Measurements from ENCODE around the gene MALAT1. TPM values are rescaled to one million over a fixed set of nuclear protein-coding genes. Genes with fewer than 3 reads are reported as not detected.
"Not testable (repeated sequence)": the region's sequence is repeated elsewhere in the genome, so short reads cannot be mapped to it uniquely, and the experiment has no call there.

Gene MALAT1
- total and polyA plus RNA-seq, 2 of the 13 experiments (the other 11 are each of a cell fraction or from before 2014, with no cell fraction given): 143 to 1,237 TPM

DNA sequence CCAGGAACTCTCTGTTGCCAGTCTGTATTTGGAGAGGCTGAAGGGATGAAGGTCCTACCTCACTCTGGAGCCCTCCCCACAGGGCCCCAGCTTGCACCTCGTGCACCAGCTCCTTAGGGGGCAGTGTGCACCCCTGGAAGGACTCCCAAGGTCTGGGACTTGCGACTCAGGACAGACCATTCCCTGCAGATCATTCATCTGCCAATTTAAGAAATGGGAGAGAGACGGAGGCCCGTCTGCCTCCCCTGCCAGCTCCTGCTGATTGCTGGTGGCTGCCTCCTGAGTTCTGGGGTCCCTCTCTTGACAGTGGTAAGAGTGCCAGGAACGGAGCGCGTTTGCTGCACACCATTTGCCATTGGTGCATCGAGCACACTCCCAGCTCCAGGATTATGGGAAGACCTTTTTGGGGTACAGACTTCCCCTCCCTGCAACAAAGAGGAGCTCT is 27.4 kb upstream of the MALAT1 start (continued):
- TF ChIP-seq, protein P1, sequence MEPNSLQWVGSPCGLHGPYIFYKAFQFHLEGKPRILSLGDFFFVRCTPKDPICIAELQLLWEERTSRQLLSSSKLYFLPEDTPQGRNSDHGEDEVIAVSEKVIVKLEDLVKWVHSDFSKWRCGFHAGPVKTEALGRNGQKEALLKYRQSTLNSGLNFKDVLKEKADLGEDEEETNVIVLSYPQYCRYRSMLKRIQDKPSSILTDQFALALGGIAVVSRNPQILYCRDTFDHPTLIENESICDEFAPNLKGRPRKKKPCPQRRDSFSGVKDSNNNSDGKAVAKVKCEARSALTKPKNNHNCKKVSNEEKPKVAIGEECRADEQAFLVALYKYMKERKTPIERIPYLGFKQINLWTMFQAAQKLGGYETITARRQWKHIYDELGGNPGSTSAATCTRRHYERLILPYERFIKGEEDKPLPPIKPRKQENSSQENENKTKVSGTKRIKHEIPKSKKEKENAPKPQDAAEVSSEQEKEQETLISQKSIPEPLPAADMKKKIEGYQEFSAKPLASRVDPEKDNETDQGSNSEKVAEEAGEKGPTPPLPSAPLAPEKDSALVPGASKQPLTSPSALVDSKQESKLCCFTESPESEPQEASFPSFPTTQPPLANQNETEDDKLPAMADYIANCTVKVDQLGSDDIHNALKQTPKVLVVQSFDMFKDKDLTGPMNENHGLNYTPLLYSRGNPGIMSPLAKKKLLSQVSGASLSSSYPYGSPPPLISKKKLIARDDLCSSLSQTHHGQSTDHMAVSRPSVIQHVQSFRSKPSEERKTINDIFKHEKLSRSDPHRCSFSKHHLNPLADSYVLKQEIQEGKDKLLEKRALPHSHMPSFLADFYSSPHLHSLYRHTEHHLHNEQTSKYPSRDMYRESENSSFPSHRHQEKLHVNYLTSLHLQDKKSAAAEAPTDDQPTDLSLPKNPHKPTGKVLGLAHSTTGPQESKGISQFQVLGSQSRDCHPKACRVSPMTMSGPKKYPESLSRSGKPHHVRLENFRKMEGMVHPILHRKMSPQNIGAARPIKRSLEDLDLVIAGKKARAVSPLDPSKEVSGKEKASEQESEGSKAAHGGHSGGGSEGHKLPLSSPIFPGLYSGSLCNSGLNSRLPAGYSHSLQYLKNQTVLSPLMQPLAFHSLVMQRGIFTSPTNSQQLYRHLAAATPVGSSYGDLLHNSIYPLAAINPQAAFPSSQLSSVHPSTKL (CRISPR knock-in tag; IDR thresholded peaks at IDR 0.05): peak; percentile 25; the same call in 1 of the 2 replicates
- TF ChIP-seq, protein P2, sequence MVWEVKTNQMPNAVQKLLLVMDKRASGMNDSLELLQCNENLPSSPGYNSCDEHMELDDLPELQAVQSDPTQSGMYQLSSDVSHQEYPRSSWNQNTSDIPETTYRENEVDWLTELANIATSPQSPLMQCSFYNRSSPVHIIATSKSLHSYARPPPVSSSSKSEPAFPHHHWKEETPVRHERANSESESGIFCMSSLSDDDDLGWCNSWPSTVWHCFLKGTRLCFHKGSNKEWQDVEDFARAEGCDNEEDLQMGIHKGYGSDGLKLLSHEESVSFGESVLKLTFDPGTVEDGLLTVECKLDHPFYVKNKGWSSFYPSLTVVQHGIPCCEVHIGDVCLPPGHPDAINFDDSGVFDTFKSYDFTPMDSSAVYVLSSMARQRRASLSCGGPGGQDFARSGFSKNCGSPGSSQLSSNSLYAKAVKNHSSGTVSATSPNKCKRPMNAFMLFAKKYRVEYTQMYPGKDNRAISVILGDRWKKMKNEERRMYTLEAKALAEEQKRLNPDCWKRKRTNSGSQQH (CRISPR knock-in tag; IDR thresholded peaks at IDR 0.05; ENCODE audit: low read depth): no peak
- TF ChIP-seq, protein P3, sequence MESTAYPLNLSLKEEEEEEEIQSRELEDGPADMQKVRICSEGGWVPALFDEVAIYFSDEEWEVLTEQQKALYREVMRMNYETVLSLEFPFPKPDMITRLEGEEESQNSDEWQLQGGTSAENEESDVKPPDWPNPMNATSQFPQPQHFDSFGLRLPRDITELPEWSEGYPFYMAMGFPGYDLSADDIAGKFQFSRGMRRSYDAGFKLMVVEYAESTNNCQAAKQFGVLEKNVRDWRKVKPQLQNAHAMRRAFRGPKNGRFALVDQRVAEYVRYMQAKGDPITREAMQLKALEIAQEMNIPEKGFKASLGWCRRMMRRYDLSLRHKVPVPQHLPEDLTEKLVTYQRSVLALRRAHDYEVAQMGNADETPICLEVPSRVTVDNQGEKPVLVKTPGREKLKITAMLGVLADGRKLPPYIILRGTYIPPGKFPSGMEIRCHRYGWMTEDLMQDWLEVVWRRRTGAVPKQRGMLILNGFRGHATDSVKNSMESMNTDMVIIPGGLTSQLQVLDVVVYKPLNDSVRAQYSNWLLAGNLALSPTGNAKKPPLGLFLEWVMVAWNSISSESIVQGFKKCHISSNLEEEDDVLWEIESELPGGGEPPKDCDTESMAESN (CRISPR knock-in tag; conservative IDR thresholded peaks at IDR 0.05): 0 out of 2 replicates have a peak, but pooled peaks have one; percentile 11
- peak; percentile 28; the same call in 1 of the 2 replicates for TF ChIP-seq ZFX (CRISPR knock-in tag; IDR thresholded peaks at IDR 0.05; ENCODE audit: low read depth)
- peak; percentile 13; the same call in 1 of the 2 replicates for TF ChIP-seq ARNT2 (CRISPR knock-in tag; IDR thresholded peaks at IDR 0.05; ENCODE audit: low read depth)

DNA sequence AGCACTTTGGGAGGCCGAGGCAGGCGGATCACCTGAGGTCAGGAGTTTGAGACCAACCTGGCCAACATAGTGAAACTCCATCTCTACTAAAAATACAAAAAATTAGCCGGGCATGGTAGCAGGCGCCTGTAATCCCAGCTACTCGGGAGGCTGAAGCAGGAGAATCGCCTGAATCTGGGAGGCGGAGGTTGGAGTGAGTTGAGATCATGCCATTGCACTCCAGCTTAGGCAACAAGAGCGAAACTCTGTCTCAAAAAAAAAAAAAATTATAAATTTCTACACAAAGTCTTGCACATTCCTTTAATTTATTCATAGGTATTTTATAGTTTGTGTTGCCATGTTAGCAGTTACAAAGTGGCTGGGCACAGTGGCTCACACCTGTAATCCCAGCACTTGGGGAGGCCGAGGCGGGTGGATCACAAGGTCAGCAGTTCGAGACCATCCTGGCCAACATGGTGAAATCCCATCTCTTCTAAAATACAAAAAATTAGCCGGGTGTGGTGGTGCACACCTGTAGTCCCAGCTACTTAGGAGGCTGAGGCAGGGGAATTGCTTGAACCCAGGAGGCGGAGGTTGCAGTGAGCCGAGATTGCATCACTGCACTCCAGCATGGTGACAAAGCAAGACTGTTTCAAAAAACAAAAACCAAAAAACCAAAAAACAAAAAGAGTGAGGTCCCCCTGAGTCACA is 26.1 kb upstream of the MALAT1 start:
- FAIRE-seq; H3K9me3 ChIP-seq (ENCODE audit: low read length); H3K4me3 ChIP-seq (replicated peaks in 1 of 3; ENCODE audit: insufficient read depth in 1 of 3, low read depth in 2 of 3, low read length in 3 of 3); ATAC-seq; H2AFZ ChIP-seq (ENCODE audit: low read length); H4K20me1 ChIP-seq (ENCODE audit: insufficient read depth, low read length); BruUV-seq (replicated peaks); H3K27ac ChIP-seq (ENCODE audit: extremely low read length, insufficient read depth, low read length); DNase-seq (ENCODE audit: low spot score); H3K27me3 ChIP-seq (ENCODE audit: control insufficient read depth in 1 of 2, insufficient read depth in 2 of 2, low read length in 2 of 2); H3K36me3 ChIP-seq (replicated peaks in 1 of 2; ENCODE audit: control insufficient read depth in 1 of 2, insufficient read depth in 2 of 2, low read length in 2 of 2); intact Hi-C loops (cut with micrococcal nuclease; ENCODE audit: unreplicated experiment): not testable (repeated sequence)
- WGBS (ENCODE audit: low lambda C conversion rate): 79% methylated on average over 14 of the region's 14 CpGs
- Histone ChIP-seq H3K4me2 (ENCODE audit: low read depth, low read length) (peak overlapping the region; percentile 93), H3K4me1 (ENCODE audit: insufficient read depth, low read length) (peaks cover 58% of the 10 kb centered on the region), H3K79me2 (ENCODE audit: insufficient read depth, low read length) (peaks cover 13% of the 10 kb centered on the region), H3K9ac (ENCODE audit: insufficient read depth, low read depth, low read length) (peak overlapping the region; percentile 57; the same call in 1 of the 2 replicates)
- ChIA-PET CTCF (ENCODE audit: low intra/inter-chr PET ratio, low total read pairs) (interaction anchor here (1.8 kb wide), 1 partner anchor 38 kb away, joined by 9 read pairs; no protein-coding TSS in a partner anchor), POLR2A (interaction anchor here (0.9 to 17.5 kb wide), 12 partner anchors 9 to 167 kb away, joined by 3 to 1590 read pairs (median 4); partner anchors contain the start of genes DPF2, MALAT1, NEAT1 and ZNRD2)
- in situ Hi-C loops (cut with HindIII; ENCODE audit: extremely low pct_ligation_motif_present, low pct_unique_long_range_greater_than_20kb): loop anchor here (5.0 kb wide), 1 partner anchor 35 kb away; no protein-coding TSS in a partner anchor

Measured in HepG2 (cell line).